Colonic mucosa (tissue), 4 donors: ENCODE results near the gene BACE1-AS. TPM values are rescaled to one million over a fixed set of nuclear protein-coding genes. Genes with fewer than 3 reads are reported as not detected.

Experiments used
- DNase-seq: peaks from one replicate; pipeline ENCODE4 v3.0.0-alpha.2; 2020
- H3K27ac ChIP-seq: fragments of 200-600 bp; one replicate; pipeline ENCODE4 v1.8.0; 2021
- H3K27me3 ChIP-seq: fragments of 200-600 bp; one replicate; pipeline ENCODE4 v1.8.0; 2021
- H3K36me3 ChIP-seq: fragments of 200-600 bp; one replicate; pipeline ENCODE4 v1.8.0; 2021
- H3K4me1 ChIP-seq: fragments of 200-600 bp; one replicate; pipeline ENCODE4 v1.8.0; 2021; ENCODE audit warnings: mild to moderate bottlenecking
- H3K4me3 ChIP-seq: fragments of 200-600 bp; one replicate; pipeline ENCODE4 v1.8.0; 2021
- H3K9ac ChIP-seq, 2 donors: one replicate each; pipeline ENCODE4 v1.7.0; 2013; ENCODE audit warnings: control low read depth in 2 of 2, low read depth in 2 of 2, low read length in 2 of 2
- H3K9me3 ChIP-seq: fragments of 200-600 bp; one replicate; pipeline ENCODE4 v1.8.0; 2021
- CTCF ChIP-seq: fragments of 200-600 bp; IDR thresholded peaks from one replicate; pipeline ENCODE4 v1.8.0; 2022; ENCODE audit warnings: antibody characterized with exemption, mild to moderate bottlenecking
- intact Hi-C: fragments of 100-400 bp; cut with DNase I; formaldehyde crosslinking; loops from one replicate; pipeline ENCODE4 v1.14.1; 2022
- total RNA-seq, 2 donors: library from RNA; stranded (reverse); fragmentation: NEBNext Ultra II Directional in 1 of 2; extraction: Animal tissue kit (Norgen Biotek cat#: 25700) in 1 of 2; gene quantifications; one replicate each; pipeline ENCODE4 v1.2.1, GENCODE V29; 2021
- donor health status: healthy.
- donor health status: DM: no; HTN: no; CAD: no.
- donor health status: DM: no; HTN: no; CAD: no.

Gene BACE1-AS
- total RNA-seq, 2 donors from 2014 or later, result 5.1 to 5.9 TPM

GRCh38 chr11:117335399-117335798, 44.3 kb downstream of the BACE1-AS start:
- Histone ChIP-seq H3K9ac (no peak overlapping the region), H3K27ac (no peak overlapping the region), H3K9me3 (no peaks in the 10 kb centered on the region), H3K4me3 (no peak overlapping the region), H3K4me1 (no peaks in the 10 kb centered on the region), H3K36me3 (no peaks in the 10 kb centered on the region), H3K27me3 (no peaks in the 10 kb centered on the region)
- DNase-seq, result no peak
- intact Hi-C loops, result no loop called here
- TF ChIP-seq CTCF, result no peak

DNA sequence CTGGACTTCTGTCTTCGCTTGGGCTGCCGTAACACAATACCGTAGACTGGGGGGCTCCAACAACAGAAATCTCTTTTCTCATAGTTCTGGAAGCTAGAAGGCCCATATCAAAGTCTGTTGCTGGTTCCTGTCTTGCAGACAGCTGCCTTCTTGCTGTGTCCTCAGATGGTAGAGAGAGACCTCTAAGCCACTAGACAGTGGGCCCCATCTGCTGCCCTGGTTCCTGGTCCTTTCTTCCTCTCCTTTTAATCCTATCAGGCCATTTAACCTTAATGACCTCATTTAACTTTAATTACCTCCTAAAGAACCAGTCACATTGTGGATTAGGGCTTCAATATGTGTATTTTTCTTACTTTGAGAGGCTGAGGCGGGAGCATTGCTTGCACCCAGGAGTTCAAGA, 45.9 kb downstream of the BACE1-AS start:
- Histone ChIP-seq H3K9me3 (no peaks in the 10 kb centered on the region), H3K4me3 (no peak overlapping the region), H3K36me3 (no peaks in the 10 kb centered on the region), H3K27ac (no peak overlapping the region), H3K9ac (no peak overlapping the region), H3K27me3 (no peaks in the 10 kb centered on the region), H3K4me1 (no peaks in the 10 kb centered on the region)
- intact Hi-C loops, result no loop called here
- TF ChIP-seq CTCF, result no peak
- no peak for DNase-seq

Other genes with a start within 250 kb of the BACE1-AS start
- 10 to 100 TPM; 26.7 to 28.0 TPM for gene SIK3, start 192.9 kb upstream of the BACE1-AS start, total RNA-seq
- 10 to 100 TPM; 76.4 to 80.5 TPM for gene PAFAH1B2, start 147.1 kb upstream of the BACE1-AS start, total RNA-seq
- 10 to 100 TPM; 42.9 to 69.3 TPM for gene SIDT2, start 112.6 kb upstream of the BACE1-AS start, total RNA-seq
- gene TAGLN, start 92.0 kb upstream of the BACE1-AS start, total RNA-seq, result 100 to 1,000 TPM in 1 of 2 donors, 10 to 100 TPM in 1; 86.8 to 989 TPM
- 100 to 1,000 TPM; 111 to 195 TPM for gene PCSK7, start 59.3 kb upstream of the BACE1-AS start, total RNA-seq
- 10 to 100 TPM; 20.0 to 20.3 TPM for gene RNF214, start 58.7 kb upstream of the BACE1-AS start, total RNA-seq
- 10 to 100 TPM; 11.1 to 11.5 TPM for gene BACE1, start 24.9 kb downstream of the BACE1-AS start, total RNA-seq
- 10 to 100 TPM; 12.4 to 19.2 TPM for gene CEP164, start 36.5 kb downstream of the BACE1-AS start, total RNA-seq